ENCODE results near the gene MAZ.
"Not testable (repeated sequence)": the region's sequence is repeated elsewhere in the genome, so short reads cannot be mapped to it uniquely, and the experiment has no call there.

Gene MAZ

DNA sequence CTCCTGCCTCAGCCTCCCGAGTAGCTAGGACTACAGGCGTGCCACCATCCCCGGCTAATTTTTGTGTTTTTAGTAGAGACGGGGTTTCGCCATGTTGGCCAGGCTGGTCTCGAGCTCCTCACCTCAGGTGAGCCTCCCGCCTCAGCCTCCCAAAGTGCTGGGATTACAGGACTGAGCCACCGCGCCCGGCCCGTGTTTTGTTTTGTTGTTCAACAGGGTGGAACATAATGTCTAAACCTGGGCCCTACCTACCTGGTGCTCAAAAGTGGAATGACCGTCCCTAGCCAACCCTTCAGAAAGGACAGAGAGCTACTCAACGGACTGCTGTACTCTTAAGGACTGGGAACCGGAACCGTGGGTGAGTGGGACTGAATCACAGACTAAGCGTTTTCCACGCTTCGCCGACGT, 16.6 kb upstream of the MAZ start:
- TF ChIP-seq, protein P1, sequence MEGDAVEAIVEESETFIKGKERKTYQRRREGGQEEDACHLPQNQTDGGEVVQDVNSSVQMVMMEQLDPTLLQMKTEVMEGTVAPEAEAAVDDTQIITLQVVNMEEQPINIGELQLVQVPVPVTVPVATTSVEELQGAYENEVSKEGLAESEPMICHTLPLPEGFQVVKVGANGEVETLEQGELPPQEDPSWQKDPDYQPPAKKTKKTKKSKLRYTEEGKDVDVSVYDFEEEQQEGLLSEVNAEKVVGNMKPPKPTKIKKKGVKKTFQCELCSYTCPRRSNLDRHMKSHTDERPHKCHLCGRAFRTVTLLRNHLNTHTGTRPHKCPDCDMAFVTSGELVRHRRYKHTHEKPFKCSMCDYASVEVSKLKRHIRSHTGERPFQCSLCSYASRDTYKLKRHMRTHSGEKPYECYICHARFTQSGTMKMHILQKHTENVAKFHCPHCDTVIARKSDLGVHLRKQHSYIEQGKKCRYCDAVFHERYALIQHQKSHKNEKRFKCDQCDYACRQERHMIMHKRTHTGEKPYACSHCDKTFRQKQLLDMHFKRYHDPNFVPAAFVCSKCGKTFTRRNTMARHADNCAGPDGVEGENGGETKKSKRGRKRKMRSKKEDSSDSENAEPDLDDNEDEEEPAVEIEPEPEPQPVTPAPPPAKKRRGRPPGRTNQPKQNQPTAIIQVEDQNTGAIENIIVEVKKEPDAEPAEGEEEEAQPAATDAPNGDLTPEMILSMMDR (conservative IDR thresholded peaks at IDR 0.05; ENCODE audit: low read depth, low read length) = no peak
- H3K4me3 ChIP-seq (ENCODE audit: low read length) = peak overlapping the region; percentile 97
- DNase-seq (ENCODE audit: low read depth) = no peak

DNA sequence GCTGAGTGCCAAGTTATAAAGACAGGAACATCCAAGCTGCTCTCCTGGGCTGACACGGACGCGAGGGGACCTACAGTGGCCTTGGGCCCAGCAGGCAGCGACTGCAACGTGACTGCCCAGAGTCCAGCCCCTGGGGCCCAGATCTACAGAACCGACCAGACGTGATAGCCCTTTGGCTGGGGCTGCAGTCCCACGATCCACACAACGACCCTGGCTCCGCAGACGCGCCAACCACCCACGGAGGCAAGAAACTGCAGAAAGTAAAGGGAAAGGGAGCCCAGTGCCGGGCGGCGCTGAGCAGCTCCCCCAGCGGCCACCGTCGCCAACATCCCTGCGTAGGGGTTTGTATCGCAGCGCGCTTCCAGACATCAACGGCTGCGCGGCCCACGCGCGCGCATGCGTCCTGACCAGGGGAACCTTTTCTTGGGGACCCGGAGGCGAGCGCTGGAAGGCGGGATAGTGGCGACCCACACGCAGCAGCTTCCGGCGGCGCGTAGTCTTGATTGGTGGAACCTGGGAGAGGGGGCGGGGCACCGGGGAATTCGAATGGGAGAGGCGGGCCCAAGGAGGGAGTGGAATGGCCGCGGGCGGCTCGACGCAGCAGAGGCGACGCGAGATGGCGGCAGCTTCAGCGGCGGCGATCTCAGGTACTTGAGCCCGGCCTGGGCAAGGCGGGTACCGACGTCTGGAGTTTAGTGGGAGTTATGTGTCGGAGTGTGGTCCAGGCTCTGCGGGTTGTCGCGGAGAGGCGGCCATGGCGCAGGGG, 16.0 kb upstream of the MAZ start, which contains the start of gene KIF22:
KIF22 (plus strand) TSS at position 569 of the 766 bp plus-strand sequence; CDS start at position 578, 9 bp downstream.
- peak within 1 kb of the TSS; percentile 97 for H3K4me3 ChIP-seq (ENCODE audit: low read length)
- TF ChIP-seq, protein P1 (conservative IDR thresholded peaks at IDR 0.05; ENCODE audit: low read depth, low read length) = peak; percentile 70
- peak; percentile 92 for DNase-seq (ENCODE audit: low read depth)

DNA sequence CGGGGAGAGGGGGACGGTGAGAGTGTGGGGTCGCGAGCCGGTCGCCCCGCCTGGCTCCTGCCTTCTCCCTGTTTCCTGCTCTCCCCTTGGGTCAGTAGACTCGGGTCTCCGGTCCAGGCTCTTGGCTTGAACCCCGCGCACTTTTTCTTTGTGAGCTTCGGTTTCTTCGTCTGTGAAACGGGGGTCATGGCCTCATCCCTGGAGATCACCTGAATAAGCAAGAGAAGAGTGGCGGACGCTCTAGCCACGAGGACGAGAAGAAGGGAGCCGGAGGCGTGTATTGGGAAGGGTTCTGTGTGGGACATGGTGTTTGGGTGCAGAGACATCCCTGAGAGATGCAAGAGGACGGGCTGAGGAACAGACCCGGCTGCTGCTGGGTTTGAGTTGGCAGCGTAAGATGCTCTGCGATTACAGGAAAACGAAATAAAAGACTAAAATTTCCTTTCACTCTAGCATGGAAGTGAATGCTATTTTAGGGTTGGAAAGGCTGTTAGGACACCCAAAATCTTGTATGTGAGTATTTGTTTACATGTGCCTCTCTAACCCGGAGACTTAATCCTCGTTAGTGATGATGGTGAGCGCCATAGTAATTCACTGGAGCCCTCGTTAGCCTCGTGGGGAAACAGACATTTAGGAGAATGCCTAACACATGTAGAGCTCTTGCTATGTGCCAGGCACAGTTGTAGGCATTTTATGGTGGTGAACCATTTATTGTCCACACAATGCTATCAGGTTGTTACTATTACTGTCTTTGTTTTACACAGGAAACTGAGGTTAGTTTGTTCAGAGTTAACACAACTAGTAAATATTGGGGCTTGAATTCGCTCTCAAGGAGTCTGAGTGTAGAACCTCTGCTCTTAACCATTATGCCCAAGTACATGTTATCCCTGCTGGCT, 15.1 kb upstream of the MAZ start:
- no peak for DNase-seq (ENCODE audit: low read depth)
- peak overlapping the region; percentile 97 for H3K4me3 ChIP-seq (ENCODE audit: low read length)
- TF ChIP-seq, protein P1 (conservative IDR thresholded peaks at IDR 0.05; ENCODE audit: low read depth, low read length) = no peak

DNA sequence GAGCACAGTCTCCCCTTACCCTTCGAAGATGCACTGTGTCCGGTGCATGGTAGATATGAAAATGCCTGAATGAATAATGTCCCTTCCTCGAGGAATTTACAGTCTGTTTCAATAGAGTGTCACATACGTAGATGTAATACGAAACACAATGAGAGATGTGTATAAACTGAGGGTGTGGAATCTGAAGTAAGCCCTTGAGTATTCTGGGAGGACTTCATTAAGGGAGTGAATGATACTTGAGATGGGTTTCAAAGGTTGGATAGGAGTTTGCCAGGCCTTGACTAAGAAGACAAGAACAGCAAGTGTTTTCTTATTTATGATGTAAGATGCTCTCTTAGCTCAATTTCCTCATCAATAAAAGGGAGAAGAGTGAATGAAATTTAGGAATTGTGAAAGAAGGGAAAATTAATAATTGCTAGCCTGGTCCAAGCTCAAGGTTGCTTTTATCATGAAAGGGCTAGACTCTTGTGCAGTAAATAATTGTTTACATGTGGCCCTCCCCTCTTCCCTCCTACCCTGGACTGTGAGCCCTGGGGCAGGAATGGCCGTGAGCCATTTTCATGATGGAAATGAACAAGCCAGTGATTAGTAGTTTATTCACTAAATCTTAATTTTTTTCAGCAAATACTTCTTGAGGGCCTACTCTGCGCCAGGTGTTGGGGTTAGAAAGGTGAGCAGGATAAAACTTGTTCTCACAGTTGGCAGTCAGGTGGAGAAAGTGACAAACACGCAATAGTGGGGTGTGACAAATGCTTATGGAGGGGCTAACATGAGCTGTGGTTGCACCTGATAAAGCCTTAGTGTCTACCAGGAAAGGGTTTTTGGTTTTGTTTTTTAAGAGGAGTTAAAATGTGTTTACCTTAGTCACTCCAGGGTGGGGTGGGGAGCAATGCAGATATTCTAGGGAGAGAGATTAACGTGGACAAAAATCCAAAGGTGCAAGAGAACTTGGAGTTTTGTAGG, 14.2 kb upstream of the MAZ start:
- peak overlapping the region; percentile 97 for H3K4me3 ChIP-seq (ENCODE audit: low read length)
- TF ChIP-seq, protein P1 (conservative IDR thresholded peaks at IDR 0.05; ENCODE audit: low read depth, low read length) = no peak
- no peak for DNase-seq (ENCODE audit: low read depth)

DNA sequence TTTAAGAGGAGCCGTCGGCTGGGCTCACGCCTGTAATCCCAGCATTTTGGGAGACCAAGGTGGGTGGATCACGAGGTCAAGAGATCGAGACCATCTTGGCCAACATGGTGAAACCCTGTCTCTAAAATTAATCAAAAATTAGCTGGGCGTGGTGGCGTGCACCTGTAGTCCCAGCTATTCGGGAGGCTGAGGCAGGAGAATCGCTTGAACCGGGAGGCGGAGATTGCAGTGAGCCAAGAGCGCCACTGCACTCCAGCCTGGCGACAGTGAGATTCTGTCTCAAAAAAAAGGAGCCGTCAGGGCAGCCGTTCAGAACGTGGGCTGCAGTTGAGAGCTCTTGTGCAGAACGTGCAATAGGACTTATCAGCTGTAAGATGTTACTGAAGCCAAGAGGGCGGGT, 13.2 kb upstream of the MAZ start:
- not testable (repeated sequence) for H3K4me3 ChIP-seq (ENCODE audit: low read length); DNase-seq (ENCODE audit: low read depth)

DNA sequence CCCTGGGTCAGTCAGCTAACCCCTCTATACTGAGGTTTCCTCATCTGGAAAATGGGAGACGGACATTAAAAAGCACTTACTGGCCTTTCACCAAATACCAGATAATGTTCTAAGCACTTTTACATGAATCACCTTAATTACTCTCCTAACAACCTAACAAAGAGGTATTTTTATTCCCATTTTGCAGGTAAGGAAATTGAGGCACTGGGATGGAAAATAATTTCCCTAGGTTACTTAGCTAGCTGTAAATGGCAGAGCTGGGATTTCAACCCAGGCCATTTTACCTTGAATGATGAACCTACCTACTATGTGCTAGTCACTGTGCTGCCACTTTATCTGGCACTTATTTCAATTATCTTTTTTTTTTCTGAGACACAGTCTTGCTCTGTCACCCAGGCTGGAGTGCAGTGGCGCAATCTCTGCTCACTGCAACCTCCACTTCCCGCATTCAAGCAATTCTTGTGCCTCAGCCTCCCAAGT, 12.1 kb upstream of the MAZ start:
- H3K4me3 ChIP-seq (ENCODE audit: low read length) = no peak overlapping the region
- DNase-seq (ENCODE audit: low read depth) = no peak
- TF ChIP-seq, protein P1 (conservative IDR thresholded peaks at IDR 0.05; ENCODE audit: low read depth, low read length) = no peak

Measured in retinal pigment epithelial cell (primary cell).